HG03565 (cell line): ENCODE measurements around the gene PLXNA4.

Experiments used
- ATAC-seq: cut with Tn5 transposase; IDR thresholded peaks from one replicate; pipeline ENCODE4 v1.9.1; 2021; ENCODE audit warnings: mild to moderate bottlenecking, moderate library complexity; ENCODE audit not compliant: unreplicated experiment

The PLXNA4 gene

DNA sequence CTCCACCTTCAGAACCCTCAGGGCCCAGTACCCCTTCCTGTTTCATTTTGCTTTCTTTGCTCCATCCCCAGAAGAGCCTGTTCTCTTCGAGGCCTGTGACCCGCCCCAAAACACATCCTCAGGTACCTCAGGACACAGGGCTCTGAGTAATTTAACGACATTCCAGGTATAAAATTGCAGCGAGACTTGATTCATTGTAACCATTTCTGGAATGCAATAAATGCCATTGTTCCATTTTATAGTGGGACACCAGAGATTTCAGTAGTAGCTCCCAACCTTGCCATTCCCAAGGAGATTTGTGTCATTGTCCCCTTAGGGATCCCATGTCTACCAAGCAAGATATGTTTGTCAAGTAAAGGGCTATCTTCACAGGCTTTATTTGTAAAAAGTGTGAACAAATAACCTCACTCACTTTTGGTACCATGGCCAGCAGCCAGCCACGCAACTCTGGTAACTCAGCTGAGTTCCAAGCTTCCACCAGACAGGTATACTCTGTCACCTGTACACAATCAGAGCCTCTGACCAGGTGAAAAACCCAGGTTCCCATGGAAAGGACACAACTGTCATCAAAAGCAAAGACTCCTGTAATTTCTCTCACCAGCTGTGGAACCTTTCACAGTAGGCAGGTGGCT, 441.3 kb downstream of the PLXNA4 start:
- ATAC-seq = no peak

DNA sequence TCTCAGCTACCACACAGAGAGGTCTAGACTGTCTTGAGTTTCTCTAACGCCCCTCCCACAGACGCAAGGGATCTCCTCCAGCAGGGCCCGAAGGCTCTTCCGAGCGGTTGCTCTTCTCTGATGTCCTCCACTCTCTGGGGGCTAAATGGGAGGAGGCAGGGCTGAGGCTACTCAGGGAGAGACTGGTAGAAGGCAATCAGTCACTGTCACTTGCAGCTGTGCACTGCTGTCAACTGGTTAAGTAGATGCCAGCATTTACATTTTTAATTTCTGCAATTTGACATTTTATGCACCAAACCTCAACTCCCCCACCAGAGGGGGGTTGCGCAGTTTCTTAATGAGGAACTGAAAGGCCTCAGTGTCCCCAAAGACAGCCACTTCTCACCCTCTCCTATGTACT, 442.8 kb downstream of the PLXNA4 start:
- no peak for ATAC-seq

- ATAC-seq = no peak
Measured at GRCh38 chr7:132131196-132131595, 445.1 kb downstream of the PLXNA4 start.

- no peak for ATAC-seq
Measured at GRCh38 chr7:132130497-132130896, 445.8 kb downstream of the PLXNA4 start.

DNA sequence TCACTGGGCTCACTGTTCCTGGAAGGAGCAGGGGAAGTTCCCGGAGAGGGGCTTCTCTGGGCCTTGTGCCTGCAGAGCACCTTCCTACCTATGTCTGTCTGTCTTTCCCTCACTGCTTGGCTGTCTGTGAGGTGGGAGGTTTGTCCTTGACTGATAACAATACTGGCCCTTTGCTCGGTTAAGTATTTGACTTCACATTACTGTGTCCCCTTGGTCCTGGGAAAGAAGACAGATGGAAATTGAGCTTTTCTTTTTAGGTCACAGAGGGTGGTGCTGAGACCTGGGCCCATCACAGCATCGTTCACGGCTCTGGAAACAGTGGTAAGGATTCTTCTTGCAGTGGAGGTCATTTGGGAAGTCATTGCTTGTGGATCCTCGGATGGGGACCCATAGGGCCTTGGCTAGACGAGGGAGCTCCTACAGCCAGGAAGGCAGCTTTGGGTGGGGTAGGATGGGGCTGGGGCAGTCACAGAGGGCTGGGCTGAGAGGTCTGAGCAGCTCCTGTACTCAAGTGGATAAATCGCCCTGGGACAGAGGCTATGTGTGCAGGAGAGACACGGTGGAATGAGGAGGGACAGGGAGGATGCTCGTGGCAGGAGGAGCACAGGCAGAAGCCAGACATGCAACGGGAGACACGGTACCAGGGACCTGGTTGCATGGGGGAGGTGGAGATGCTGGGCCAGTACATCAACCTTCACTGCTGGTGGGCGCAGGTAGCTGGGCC, 450.2 kb downstream of the PLXNA4 start:
- no peak for ATAC-seq

DNA sequence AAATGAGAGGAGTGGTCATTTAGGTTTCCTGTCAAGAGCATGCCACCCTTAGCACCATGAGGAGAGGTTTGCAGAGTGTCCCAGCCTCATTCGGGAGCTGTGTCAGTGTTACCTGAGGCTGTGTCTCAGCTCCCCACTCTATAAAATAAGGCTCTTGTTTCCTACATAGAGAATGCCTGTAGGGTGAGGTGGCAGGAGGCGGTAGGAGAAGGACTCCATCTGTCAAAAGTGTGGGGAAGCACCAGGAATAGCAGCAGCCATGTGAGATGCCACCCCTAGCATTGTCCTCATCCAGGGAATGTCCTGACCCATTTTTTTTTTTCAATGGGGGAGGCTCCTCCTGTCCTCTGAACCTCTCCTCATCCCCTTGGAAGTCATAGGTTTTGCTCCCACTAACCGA, 451.2 kb downstream of the PLXNA4 start:
- no peak for ATAC-seq

- no peak for ATAC-seq
Measured at GRCh38 chr7:132124575-132124974, 451.7 kb downstream of the PLXNA4 start.

- ATAC-seq = no peak
Measured at GRCh38 chr7:132123773-132124172, 452.5 kb downstream of the PLXNA4 start.

- no peak for ATAC-seq
Measured at GRCh38 chr7:132122901-132123300, 453.4 kb downstream of the PLXNA4 start.

DNA sequence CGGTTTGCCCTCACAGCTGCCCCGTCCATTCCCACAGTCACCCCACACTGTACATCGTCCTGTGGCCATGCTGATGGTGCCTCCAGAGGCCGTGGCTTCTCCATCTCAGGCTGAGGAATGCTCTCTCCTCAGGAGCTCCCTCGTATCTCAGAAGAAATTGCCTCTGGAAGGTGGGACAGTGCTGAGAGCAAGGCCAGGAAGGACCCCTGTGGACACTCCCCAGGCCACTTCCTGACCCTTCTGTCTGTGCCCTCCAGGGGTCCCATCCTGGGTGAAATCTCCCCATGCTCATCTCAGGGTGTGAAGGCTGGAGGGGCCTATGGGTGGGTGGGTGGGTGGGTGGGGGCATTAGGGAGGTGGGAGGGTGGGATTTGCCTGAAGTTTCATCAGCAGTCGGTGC, 454.3 kb downstream of the PLXNA4 start:
- no peak for ATAC-seq

DNA sequence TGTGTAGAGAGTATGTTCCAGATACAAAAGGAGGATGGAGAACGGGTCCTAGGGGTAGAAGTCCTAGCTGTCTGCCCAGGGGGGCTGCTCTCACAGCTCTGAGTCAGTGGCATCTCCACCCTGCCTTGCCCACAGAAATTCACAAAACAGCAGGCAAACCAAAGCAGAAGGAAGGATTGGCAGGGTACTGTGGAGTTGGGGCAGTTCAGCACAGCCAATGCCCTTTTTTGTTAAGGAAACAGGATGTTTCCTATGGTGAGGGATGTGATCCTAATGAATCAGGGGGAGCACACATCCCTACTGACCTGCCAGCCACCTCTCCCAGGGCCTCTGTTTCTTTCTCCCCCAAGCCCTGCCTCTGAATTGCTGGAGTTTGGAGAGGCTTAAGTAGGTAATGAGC, 457.6 kb downstream of the PLXNA4 start:
- no peak for ATAC-seq

GRCh38 chr7:132117636-132118035, 458.6 kb downstream of the PLXNA4 start:
- no peak for ATAC-seq

- ATAC-seq = no peak
Measured at GRCh38 chr7:132117181-132117580, 459.1 kb downstream of the PLXNA4 start.

- ATAC-seq = no peak
Measured at GRCh38 chr7:132116369-132116768, 459.9 kb downstream of the PLXNA4 start.

- no peak for ATAC-seq
Measured at GRCh38 chr7:132115758-132116157, 460.5 kb downstream of the PLXNA4 start.

DNA sequence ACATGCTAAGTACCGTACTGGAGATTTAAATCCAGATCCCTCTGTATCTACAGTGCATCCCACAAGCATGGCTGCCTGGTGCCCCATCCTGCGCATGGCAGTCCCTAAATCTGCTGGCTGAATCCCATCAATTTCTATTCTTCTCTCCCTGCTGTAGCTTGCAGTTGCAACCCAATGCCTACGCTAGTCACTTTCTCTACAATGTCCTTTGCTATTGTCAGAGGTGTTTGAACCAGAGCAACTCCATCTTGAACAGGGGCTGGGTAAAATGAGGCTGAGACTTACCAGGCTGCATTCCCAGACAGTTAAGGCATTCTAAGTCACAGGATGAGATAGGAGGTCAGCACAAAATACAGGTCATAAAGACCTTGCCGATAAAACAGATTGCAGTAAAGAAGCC, 461.2 kb downstream of the PLXNA4 start:
- no peak for ATAC-seq

DNA sequence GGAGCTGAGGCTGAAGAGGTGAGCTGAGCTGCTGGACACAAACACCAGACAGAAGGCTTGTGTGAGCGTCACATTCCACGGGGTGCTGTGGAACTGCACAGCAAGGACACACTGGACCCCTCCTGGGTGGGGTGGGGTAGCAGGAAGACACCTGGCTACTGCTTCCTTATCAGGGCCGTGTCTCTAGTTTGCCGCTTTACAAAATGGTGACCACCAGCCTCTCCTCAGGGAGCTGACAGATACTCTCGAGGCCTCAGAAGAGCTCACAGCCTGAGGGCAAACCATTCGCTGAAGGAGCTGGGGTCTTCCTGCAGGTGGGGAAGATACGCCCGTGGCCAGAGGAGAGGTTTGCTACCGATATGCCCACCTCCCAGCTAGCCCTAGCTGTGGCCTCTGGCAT, 461.9 kb downstream of the PLXNA4 start:
- ATAC-seq = no peak

GRCh38 chr7:132113536-132114371, 462.5 kb downstream of the PLXNA4 start:
- no peak for ATAC-seq

DNA sequence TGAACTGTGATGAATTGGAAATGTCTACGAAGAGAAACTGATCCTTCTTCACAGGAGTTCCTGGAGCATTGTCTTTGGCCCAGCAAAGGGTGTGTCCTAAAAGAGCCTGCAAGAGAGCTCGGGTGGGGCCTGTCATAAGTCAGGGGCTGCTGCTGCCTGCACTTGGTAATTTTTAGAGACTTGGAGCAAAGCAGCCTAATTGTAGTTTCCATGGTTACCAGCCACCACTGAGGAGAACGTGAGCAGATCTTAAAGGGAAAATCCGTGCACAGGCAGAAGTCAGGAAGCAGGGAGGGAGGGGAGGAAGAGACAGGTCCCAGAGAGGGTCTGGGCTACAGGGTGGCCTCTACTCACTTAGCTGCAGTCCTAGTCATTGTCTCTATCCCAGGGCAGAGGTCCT, 463.6 kb downstream of the PLXNA4 start:
- ATAC-seq = no peak

DNA sequence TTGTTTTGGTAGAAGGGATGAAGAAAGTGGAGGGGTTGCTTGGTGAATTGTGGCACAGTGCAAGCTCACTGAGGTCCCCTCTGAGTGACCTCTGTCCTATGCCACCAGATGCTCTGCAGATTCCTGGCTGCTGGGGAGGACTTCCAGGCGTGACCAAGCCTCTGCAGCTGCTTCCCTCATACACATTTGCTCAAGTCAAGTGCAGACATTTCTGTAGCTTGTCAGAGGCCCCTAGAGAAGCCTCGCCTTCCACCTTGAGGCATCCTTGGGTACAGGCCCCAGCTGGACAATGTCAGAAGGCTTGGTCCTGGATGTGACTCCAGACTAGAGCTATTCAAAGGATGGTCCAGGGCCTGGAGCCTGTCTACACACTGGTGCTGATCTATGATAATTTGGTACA, 464.2 kb downstream of the PLXNA4 start:
- ATAC-seq = no peak

DNA sequence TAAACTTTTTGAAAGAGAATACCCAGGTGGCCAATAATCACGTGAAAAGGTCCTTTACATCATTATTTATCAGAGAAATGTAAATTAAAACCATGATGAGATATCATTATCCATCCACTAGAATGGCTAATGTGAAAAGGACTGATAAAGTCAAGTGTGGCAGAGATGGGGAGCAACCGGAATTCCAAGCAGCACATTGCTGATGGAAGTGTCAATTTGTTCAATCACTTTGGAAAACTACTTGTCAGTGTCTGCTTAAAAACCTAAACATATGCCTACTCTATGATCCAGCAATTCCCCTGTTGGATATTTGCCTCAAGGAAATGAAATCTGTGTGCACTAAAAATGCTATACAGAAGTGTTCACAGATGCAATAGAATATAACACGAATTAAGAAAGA, 465.6 kb downstream of the PLXNA4 start:
- no peak for ATAC-seq

DNA sequence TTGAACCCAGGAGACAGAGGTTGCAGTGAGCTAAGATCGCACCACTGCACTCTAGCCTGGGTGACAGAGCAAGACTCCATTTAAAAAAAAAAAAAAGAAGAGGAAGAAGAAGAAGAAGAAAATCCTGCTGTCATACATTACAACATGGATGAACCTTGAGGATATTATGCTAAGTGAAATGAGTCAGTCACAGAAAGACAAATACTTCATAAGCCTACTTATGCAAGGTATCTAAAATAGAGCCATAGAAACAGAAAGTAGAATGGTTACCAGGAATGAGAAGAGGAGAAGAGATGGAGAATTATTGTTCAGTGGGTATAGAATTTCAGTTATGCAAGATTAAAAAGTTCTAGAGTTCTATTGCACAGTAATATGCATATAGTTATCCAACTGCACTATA, 466.5 kb downstream of the PLXNA4 start:
- ATAC-seq = no peak
